Sigmoid colon (tissue), 7 donors: Measurements from ENCODE around the gene RNF126. TPM values are rescaled to one million over a fixed set of nuclear protein-coding genes. Genes with fewer than 3 reads are reported as not detected.

Experiments
- polyA plus RNA-seq, 3 donors: library from polyadenylated mRNA; stranded (reverse); fragments of 200-250 nt; gene quantifications; one replicate each; pipeline ENCODE4 v1.2.3, GENCODE V29; 2013
- total RNA-seq, 4 donors: library from RNA; depleted of rRNA; stranded (reverse); fragments of >200 nt; gene quantifications; one replicate each; pipeline ENCODE4 v1.1.0, GENCODE V29; 2016
- donor health status: healthy with polysubstance abuse.
- donor health status: Bipolar disorder and iron deficiency.
- donor health status: healthy.

The RNF126 gene
- total and polyA plus RNA-seq, 7 donors, result 33.5 to 58.8 (median 55.3) TPM

Other genes with a start within 250 kb of the RNF126 start
- gene SHC2, start 202.2 kb downstream of the RNF126 start, total RNA-seq, result 10 to 100 TPM; 17.8 to 49.9 (median 24.9) TPM
- 10 to 100 TPM in 1 of 3 donors, 1 to 10 TPM in 2; 1.8 to 10.8 (median 9.3) TPM for gene SHC2, start 202.2 kb downstream of the RNF126 start, polyA plus RNA-seq
- under 1 TPM in 3 of 4 donors, not detected in 1; 0.16 to 0.55 (median 0.27) TPM for gene MADCAM1, start 166.7 kb downstream of the RNF126 start, total RNA-seq
- gene MADCAM1, start 166.7 kb downstream of the RNF126 start, polyA plus RNA-seq, result 1 to 10 TPM in 1 of 3 donors, under 1 TPM in 2; 0.46 to 6.3 (median 0.60) TPM
- gene TPGS1, start 155.7 kb downstream of the RNF126 start, total RNA-seq, result 10 to 100 TPM; 36.3 to 78.8 (median 46.6) TPM
- 10 to 100 TPM; 14.3 to 23.6 (median 20.4) TPM for gene TPGS1, start 155.7 kb downstream of the RNF126 start, polyA plus RNA-seq
- gene CDC34, start 131.5 kb downstream of the RNF126 start, total RNA-seq, result 100 to 1,000 TPM in 2 of 4 donors, 10 to 100 TPM in 2; 74.9 to 152 (median 95.1) TPM
- 100 to 1,000 TPM in 1 of 3 donors, 10 to 100 TPM in 2; 79.2 to 110 (median 96.7) TPM for gene CDC34, start 131.5 kb downstream of the RNF126 start, polyA plus RNA-seq
- gene GZMM, start 119.2 kb downstream of the RNF126 start, total RNA-seq, result under 1 TPM in 1 of 4 donors, not detected in 3; 0.49 TPM
- gene GZMM, start 119.2 kb downstream of the RNF126 start, polyA plus RNA-seq, result 10 to 100 TPM in 1 of 3 donors, not detected in 2; 11.2 TPM
- 100 to 1,000 TPM; 423 to 500 (median 482) TPM for gene BSG, start 90.6 kb downstream of the RNF126 start, total RNA-seq
- gene BSG, start 90.6 kb downstream of the RNF126 start, polyA plus RNA-seq, result 100 to 1,000 TPM; 218 to 715 (median 309) TPM
- gene HCN2, start 73.3 kb downstream of the RNF126 start, total RNA-seq, result under 1 TPM in 3 of 4 donors, not detected in 1; 0.36 to 0.55 (median 0.54) TPM
- under 1 TPM in 2 of 3 donors, not detected in 1; 0.23 to 0.39 TPM for gene HCN2, start 73.3 kb downstream of the RNF126 start, polyA plus RNA-seq
- 10 to 100 TPM; 18.2 to 26.3 (median 22.3) TPM for gene POLRMT, start 29.7 kb downstream of the RNF126 start, total RNA-seq
- 10 to 100 TPM; 16.8 to 63.0 (median 30.3) TPM for gene POLRMT, start 29.7 kb downstream of the RNF126 start, polyA plus RNA-seq
- gene FGF22, start 23.3 kb downstream of the RNF126 start, total RNA-seq, result 1 to 10 TPM in 1 of 4 donors, under 1 TPM in 1, not detected in 2; 0.99 to 1.7 TPM
- gene FGF22, start 23.3 kb downstream of the RNF126 start, polyA plus RNA-seq, result under 1 TPM in 1 of 3 donors, not detected in 2; 0.20 TPM
- gene FSTL3, start 13.2 kb upstream of the RNF126 start, total RNA-seq, result 100 to 1,000 TPM in 2 of 4 donors, 10 to 100 TPM in 2; 35.7 to 118 (median 107) TPM
- gene FSTL3, start 13.2 kb upstream of the RNF126 start, polyA plus RNA-seq, result 10 to 100 TPM in 1 of 3 donors, 1 to 10 TPM in 2; 1.6 to 17.8 (median 6.0) TPM
- not detected for gene PRSS57, start 32.2 kb upstream of the RNF126 start, total RNA-seq
- gene PRSS57, start 32.2 kb upstream of the RNF126 start, polyA plus RNA-seq, result under 1 TPM in 1 of 3 donors, not detected in 2; 0.15 TPM
- gene PALM, start 45.7 kb upstream of the RNF126 start, total RNA-seq, result 10 to 100 TPM; 30.4 to 91.4 (median 35.9) TPM
- gene PALM, start 45.7 kb upstream of the RNF126 start, polyA plus RNA-seq, result 10 to 100 TPM in 2 of 3 donors, 1 to 10 TPM in 1; 3.0 to 21.0 (median 12.5) TPM
- under 1 TPM in 1 of 4 donors, not detected in 3; 0.36 TPM for gene MISP, start 87.9 kb upstream of the RNF126 start, total RNA-seq
- 100 to 1,000 TPM; 266 to 456 (median 311) TPM for gene MISP, start 87.9 kb upstream of the RNF126 start, polyA plus RNA-seq
- gene PTBP1, start 134.2 kb upstream of the RNF126 start, total RNA-seq, result 10 to 100 TPM; 53.8 to 94.5 (median 71.7) TPM
- 100 to 1,000 TPM in 2 of 3 donors, 10 to 100 TPM in 1; 78.7 to 154 (median 101) TPM for gene PTBP1, start 134.2 kb upstream of the RNF126 start, polyA plus RNA-seq
- not detected for gene PLPPR3, start 158.7 kb upstream of the RNF126 start, total RNA-seq
- under 1 TPM in 1 of 3 donors, not detected in 2; 0.07 TPM for gene PLPPR3, start 158.7 kb upstream of the RNF126 start, polyA plus RNA-seq
- 1 to 10 TPM in 1 of 4 donors, under 1 TPM in 1, not detected in 2; 0.36 to 1.1 TPM for gene AZU1, start 164.6 kb upstream of the RNF126 start, total RNA-seq
- under 1 TPM in 1 of 3 donors, not detected in 2; 0.03 TPM for gene AZU1, start 164.6 kb upstream of the RNF126 start, polyA plus RNA-seq
- not detected for gene PRTN3, start 177.8 kb upstream of the RNF126 start, total RNA-seq
- gene PRTN3, start 177.8 kb upstream of the RNF126 start, polyA plus RNA-seq, result not detected
- 1 to 10 TPM in 3 of 4 donors, not detected in 1; 1.4 to 3.6 (median 2.3) TPM for gene ELANE, start 189.1 kb upstream of the RNF126 start, total RNA-seq
- gene ELANE, start 189.1 kb upstream of the RNF126 start, polyA plus RNA-seq, result under 1 TPM in 1 of 3 donors, not detected in 2; 0.64 TPM
- gene CFD, start 196.4 kb upstream of the RNF126 start, total RNA-seq, result 100 to 1,000 TPM; 131 to 830 (median 457) TPM
- gene CFD, start 196.4 kb upstream of the RNF126 start, polyA plus RNA-seq, result 100 to 1,000 TPM in 2 of 3 donors, 10 to 100 TPM in 1; 29.1 to 329 (median 101) TPM
- gene MED16, start 230.0 kb upstream of the RNF126 start, total RNA-seq, result 10 to 100 TPM; 22.4 to 33.2 (median 25.6) TPM
- 10 to 100 TPM; 36.1 to 62.5 (median 51.7) TPM for gene MED16, start 230.0 kb upstream of the RNF126 start, polyA plus RNA-seq
- not detected for gene RNU6-9, start 230.3 kb upstream of the RNF126 start, total RNA-seq
- gene RNU6-9, start 230.3 kb upstream of the RNF126 start, polyA plus RNA-seq, result not detected